ENCODE measurements around the gene HAUS6.

DNA sequence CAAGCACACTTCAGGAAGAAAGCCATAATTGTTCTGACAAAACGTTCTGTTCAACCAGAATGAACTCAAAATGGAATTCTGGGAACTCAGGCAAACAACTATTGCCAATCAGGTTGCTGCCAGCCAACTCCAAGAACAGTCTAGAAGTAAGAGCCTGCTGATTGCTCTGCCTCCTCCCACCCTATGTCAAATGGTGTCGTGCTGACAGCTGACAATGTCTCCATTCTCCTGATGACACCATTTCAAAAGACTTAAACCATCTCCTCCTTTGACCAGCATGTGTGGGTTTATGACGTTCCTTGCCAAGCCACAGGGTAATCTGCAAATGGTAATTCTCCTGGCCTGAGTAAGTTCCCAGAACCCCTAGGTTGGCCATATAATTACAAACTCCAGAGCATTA is 46.5 kb upstream of the HAUS6 start:
- TF ChIP-seq, protein P1, sequence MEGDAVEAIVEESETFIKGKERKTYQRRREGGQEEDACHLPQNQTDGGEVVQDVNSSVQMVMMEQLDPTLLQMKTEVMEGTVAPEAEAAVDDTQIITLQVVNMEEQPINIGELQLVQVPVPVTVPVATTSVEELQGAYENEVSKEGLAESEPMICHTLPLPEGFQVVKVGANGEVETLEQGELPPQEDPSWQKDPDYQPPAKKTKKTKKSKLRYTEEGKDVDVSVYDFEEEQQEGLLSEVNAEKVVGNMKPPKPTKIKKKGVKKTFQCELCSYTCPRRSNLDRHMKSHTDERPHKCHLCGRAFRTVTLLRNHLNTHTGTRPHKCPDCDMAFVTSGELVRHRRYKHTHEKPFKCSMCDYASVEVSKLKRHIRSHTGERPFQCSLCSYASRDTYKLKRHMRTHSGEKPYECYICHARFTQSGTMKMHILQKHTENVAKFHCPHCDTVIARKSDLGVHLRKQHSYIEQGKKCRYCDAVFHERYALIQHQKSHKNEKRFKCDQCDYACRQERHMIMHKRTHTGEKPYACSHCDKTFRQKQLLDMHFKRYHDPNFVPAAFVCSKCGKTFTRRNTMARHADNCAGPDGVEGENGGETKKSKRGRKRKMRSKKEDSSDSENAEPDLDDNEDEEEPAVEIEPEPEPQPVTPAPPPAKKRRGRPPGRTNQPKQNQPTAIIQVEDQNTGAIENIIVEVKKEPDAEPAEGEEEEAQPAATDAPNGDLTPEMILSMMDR (IDR thresholded peaks at IDR 0.05) = no peak
- no peak for TF ChIP-seq EP300 (IDR thresholded peaks at IDR 0.05; ENCODE audit: low read depth)

Measured in transverse colon (tissue), 3 donors.